Lower leg skin (tissue), 3 donors: ENCODE results near the gene JSRP1.

Source experiments
- CTCF ChIP-seq, 3 donors: fragments of 450-650 bp; IDR thresholded peaks; one replicate each; pipeline ENCODE4 v1.5.1; 2016; ENCODE audit warnings: antibody characterized with exemption in 3 of 3, mild to moderate bottlenecking in 3 of 3, moderate library complexity in 2 of 3
- POLR2A ChIP-seq, 2 donors: fragments of 450-650 bp; IDR thresholded peaks; one replicate each; pipeline ENCODE4 v1.6.1; 2016 to 2017; ENCODE audit warnings: antibody characterized with exemption in 2 of 2, mild to moderate bottlenecking in 1 of 2, moderate library complexity in 1 of 2

GRCh38 chr19:2287585-2288337 is 31.5 kb upstream of the JSRP1 start:
- no peak for TF ChIP-seq POLR2A (IDR thresholded peaks at IDR 0.05)
- TF ChIP-seq CTCF (IDR thresholded peaks at IDR 0.05): no peak
